Liver (tissue), 9 donors: ENCODE measurements around the gene PHYKPL. TPM values are rescaled to one million over a fixed set of nuclear protein-coding genes. Genes with fewer than 3 reads are reported as not detected.
A peak's percentile ranks its signal among the peaks of the same experiment; 100 is the strongest.

Experiments used
- DNase-seq: peaks from one replicate; pipeline ENCODE4 v3.0.0-alpha.2; 2017; ENCODE audit warnings: low spot score
- H3K27ac ChIP-seq, 2 donors: one replicate each; pipeline ENCODE4 v1.7.0; 2013; ENCODE audit warnings: inconsistent platforms in 2 of 2, low read length in 2 of 2, control low read depth in 1 of 2, low read depth in 1 of 2, mild to moderate bottlenecking in 1 of 2
- H3K27me3 ChIP-seq, 4 donors: one replicate each; pipeline versions ENCODE4 v1.6.1 to v1.7.0; 2013; ENCODE audit warnings: low read length in 3 of 4, inconsistent platforms in 1 of 4, mild to moderate bottlenecking in 1 of 4, moderate library complexity in 1 of 4; ENCODE audit not compliant: control insufficient read depth in 4 of 4, insufficient read depth in 4 of 4
- H3K36me3 ChIP-seq, 4 donors: one replicate each; pipeline versions ENCODE4 v1.6.1 to v1.7.0; 2013; ENCODE audit warnings: low read length in 3 of 4, mild to moderate bottlenecking in 3 of 4, low read depth in 1 of 4, moderate library complexity in 1 of 4; ENCODE audit not compliant: control insufficient read depth in 4 of 4, insufficient read depth in 3 of 4
- H3K4me1 ChIP-seq, 4 donors: one replicate each; pipeline versions ENCODE4 v1.6.1 to v1.7.0; 2013; ENCODE audit warnings: low read length in 3 of 4, mild to moderate bottlenecking in 3 of 4, moderate library complexity in 1 of 4; ENCODE audit not compliant: control insufficient read depth in 4 of 4, insufficient read depth in 4 of 4
- H3K4me3 ChIP-seq, 3 donors: one replicate each; pipeline versions ENCODE4 v1.6.1 to v1.7.0; 2013; ENCODE audit warnings: low read length in 3 of 3, control low read depth in 1 of 3, low read depth in 1 of 3, mild to moderate bottlenecking in 1 of 3
- H3K9ac ChIP-seq, 2 donors: one replicate each; pipeline ENCODE4 v1.7.0; 2013; ENCODE audit warnings: low read length in 2 of 2, mild to moderate bottlenecking in 2 of 2, moderate library complexity in 2 of 2, control low read depth in 1 of 2, low read depth in 1 of 2
- H3K9me3 ChIP-seq, 4 donors: one replicate each; pipeline versions ENCODE4 v1.6.1 to v1.7.0; 2013; ENCODE audit warnings: low read length in 3 of 4; ENCODE audit not compliant: control insufficient read depth in 4 of 4
- CTCF ChIP-seq: fragments of 150-350 bp; IDR thresholded peaks from 2 replicates; pipeline ENCODE4 v1.5.1; 2017; ENCODE audit warnings: improper control_type of control experiment, low read depth, low read length; ENCODE audit not compliant: missing input control
- FOXA1 ChIP-seq: IDR thresholded peaks from 2 replicates; pipeline ENCODE4 v1.6.1; 2016; ENCODE audit warnings: antibody characterized with exemption
- GABPA ChIP-seq, 2 donors: IDR thresholded peaks in 1 of 2; conservative IDR thresholded peaks in 1 of 2; 2 replicates each; pipeline ENCODE4 v1.6.1; 2016; ENCODE audit warnings: antibody characterized with exemption in 2 of 2, mild to moderate bottlenecking in 1 of 2, moderate library complexity in 1 of 2
- HNF4A ChIP-seq, 2 donors: conservative IDR thresholded peaks; 2 replicates each; pipeline ENCODE4 v1.6.1; 2016; ENCODE audit warnings: antibody characterized with exemption in 2 of 2, mild to moderate bottlenecking in 2 of 2
- RAD21 ChIP-seq, 2 donors: IDR thresholded peaks; 2 replicates each; pipeline ENCODE4 v1.6.1; 2016; ENCODE audit warnings: antibody characterized with exemption in 2 of 2, mild to moderate bottlenecking in 2 of 2
- RXRA ChIP-seq, 2 donors: IDR thresholded peaks; 2 replicates each; pipeline ENCODE4 v1.6.1; 2017 to 2018; ENCODE audit warnings: antibody characterized with exemption in 2 of 2, mild to moderate bottlenecking in 1 of 2
- YY1 ChIP-seq: IDR thresholded peaks from 2 replicates; pipeline ENCODE4 v1.6.1; 2016; ENCODE audit warnings: antibody characterized with exemption, mild to moderate bottlenecking
- ZBTB33 ChIP-seq: IDR thresholded peaks from 2 replicates; pipeline ENCODE4 v1.6.1; 2016; ENCODE audit warnings: antibody characterized with exemption
- WGBS: extraction: QIAGEN DNeasy Blood & Tissue Kit; methylation state at CpG from one replicate; pipeline ENCODE4 v1.1.7; 2013; 5-methylcytosine and 5-hydroxymethylcytosine counted together
- polyA plus RNA-seq, 2 donors: library from polyadenylated mRNA; stranded (reverse) in 1 of 2; unstranded in 1 of 2; fragments of 200-250 nt in 1 of 2; fragments of >200 nt in 1 of 2; fragmentation: Nextera tagmentation in 1 of 2; extraction: Ambion mirVana in 1 of 2; gene quantifications; one replicate each; pipeline versions ENCODE4 v1.2.1 to v1.2.3, GENCODE V29; 2013 to 2015
- total RNA-seq, 2 donors: library from RNA; depleted of rRNA; stranded (reverse); fragments of >200 nt; gene quantifications; one replicate each; pipeline ENCODE4 v1.2.3, GENCODE V29; 2014
- donor health status: healthy.
- donor health status: healthy.
- donor health status: healthy.
- donor health status: healthy.
- donor health status: healthy.

PHYKPL gene
- total and polyA plus RNA-seq, 4 donors: 25.6 to 103 (median 45.0) TPM

- TF ChIP-seq CTCF: peak; percentile 65
- no peak for TF ChIP-seq YY1
- peak; percentile 80 for TF ChIP-seq RAD21 (IDR thresholded peaks at IDR 0.05)
- H3K4me1 ChIP-seq: peaks cover 31 to 70% (median 43%) of the 10 kb centered on the region in 4 donors
- H3K36me3 ChIP-seq: peaks cover 0 to 3% (median under 1%) of the 10 kb centered on the region in 4 donors
- H3K9ac ChIP-seq: no peak overlapping the region
- peak; percentile 81 for DNase-seq
- no peaks in the 10 kb centered on the region for H3K27me3 ChIP-seq
- H3K4me3 ChIP-seq: no peak overlapping the region
- WGBS: 26% methylated on average over 12 of the region's 12 CpGs
- no peak overlapping the region for H3K27ac ChIP-seq
- no peaks in the 10 kb centered on the region for H3K9me3 ChIP-seq
Measured at GRCh38 chr5:178234750-178235587, 2.4 kb upstream of the PHYKPL start.

GRCh38 chr5:178234121-178234749, 1.6 kb upstream of the PHYKPL start:
- 85% methylated on average over 7 of the region's 7 CpGs for WGBS
- Histone ChIP-seq H3K4me1 (peaks cover 35 to 73% (median 50%) of the 10 kb centered on the region in 4 donors), H3K27ac (no peak overlapping the region), H3K27me3 (no peaks in the 10 kb centered on the region), H3K36me3 (peaks cover 0 to 11% (median 5%) of the 10 kb centered on the region in 4 donors), H3K4me3 (no peak overlapping the region), H3K9ac (no peak overlapping the region), H3K9me3 (no peaks in the 10 kb centered on the region)
- TF ChIP-seq RXRA (IDR thresholded peaks at IDR 0.05) (no peak), FOXA1 (no peak), CTCF (no peak), ZBTB33 (no peak), GABPA (IDR thresholded peaks at IDR 0.05 in 1 of 2, conservative IDR thresholded peaks at IDR 0.05 in 1 of 2) (no peak), HNF4A (conservative IDR thresholded peaks at IDR 0.05) (no peak)
- no peak for DNase-seq
